HCT116 (cell line): Measurements from ENCODE around the gene MFAP2.

Experiments
- CEBPB ChIP-seq: IDR thresholded peaks from 2 replicates; pipeline ENCODE4 v1.6.1; 2012; ENCODE audit warnings: low read depth
- CTCF ChIP-seq, 3 experiments: fragments of 200-600 bp in 1 of 3; sonication (generic) in 1 of 3; IDR thresholded peaks in 2 of 3; conservative IDR thresholded peaks in 1 of 3; 2 replicates each; pipeline ENCODE4 v1.5.1; 2012 to 2017; ENCODE audit warnings: low read depth in 2 of 3, low read length in 2 of 3, antibody characterized with exemption in 1 of 3, borderline replicate concordance in 1 of 3, control low read depth in 1 of 3, mild to moderate bottlenecking in 1 of 3, mixed read lengths in 1 of 3, mixed run types in 1 of 3, moderate library complexity in 1 of 3; ENCODE audit not compliant: insufficient read depth in 1 of 3
- POLR2A ChIP-seq: IDR thresholded peaks from 2 replicates; pipeline ENCODE4 v1.7.0; 2011; ENCODE audit warnings: borderline replicate concordance; ENCODE audit not compliant: insufficient read depth, insufficient read length; ENCODE audit errors: extremely low read depth
- RAD21 ChIP-seq: IDR thresholded peaks from 2 replicates; pipeline ENCODE4 v1.6.1; 2012; ENCODE audit warnings: low read depth, mild to moderate bottlenecking

GRCh38 chr1:16986962-16987361 is 6.5 kb upstream of the MFAP2 start:
- TF ChIP-seq POLR2A (no peak), CTCF (IDR thresholded peaks at IDR 0.05 in 2 of 3, conservative IDR thresholded peaks at IDR 0.05 in 1 of 3; ENCODE audit: borderline replicate concordance in 1 of 3, insufficient read depth in 1 of 3, low read depth in 2 of 3, low read length in 2 of 3) (peak in 2 of 3 experiments; percentile 72 to 77; a peak in 4 of 6 replicates), CEBPB (no peak), RAD21 (no peak)
